Ishikawa (cell line): ENCODE measurements around the gene MYOF.

Experiments used
- EGR1 ChIP-seq: IDR thresholded peaks from 2 replicates; pipeline ENCODE4 v1.6.1; 2012
- EP300 ChIP-seq: IDR thresholded peaks from 2 replicates; pipeline ENCODE4 v1.6.1; 2012; ENCODE audit warnings: borderline replicate concordance
- FOXM1 ChIP-seq: IDR thresholded peaks from 2 replicates; pipeline ENCODE4 v1.6.1; 2012; ENCODE audit warnings: low read depth, borderline replicate concordance
- RAD21 ChIP-seq: IDR thresholded peaks from 2 replicates; pipeline ENCODE4 v1.6.1; 2012; ENCODE audit warnings: low read depth
- REST ChIP-seq: IDR thresholded peaks from 2 replicates; pipeline ENCODE4 v1.6.1; 2012; ENCODE audit warnings: low read depth, mild to moderate bottlenecking
- TAF1 ChIP-seq: IDR thresholded peaks from 2 replicates; pipeline ENCODE4 v1.6.1; 2012; ENCODE audit warnings: low read depth, mild to moderate bottlenecking
- TCF12 ChIP-seq: IDR thresholded peaks from 2 replicates; pipeline ENCODE4 v1.6.1; 2012; ENCODE audit warnings: low read depth
- TEAD4 ChIP-seq: IDR thresholded peaks from 2 replicates; pipeline ENCODE4 v1.6.1; 2012
- YY1 ChIP-seq: IDR thresholded peaks from 2 replicates; pipeline ENCODE4 v1.6.1; 2012; ENCODE audit warnings: low read depth
- ZBTB7A ChIP-seq: IDR thresholded peaks from 2 replicates; pipeline ENCODE4 v1.6.1; 2012; ENCODE audit warnings: low read depth

GRCh38 chr10:93300288-93300917 is 181.7 kb downstream of the MYOF start:
- no peak for TF ChIP-seq TEAD4
- no peak for TF ChIP-seq RAD21
- no peak for TF ChIP-seq ZBTB7A
- no peak for TF ChIP-seq REST
- TF ChIP-seq EP300, result no peak
- no peak for TF ChIP-seq YY1
- no peak for TF ChIP-seq TAF1
- no peak for TF ChIP-seq EGR1
- TF ChIP-seq FOXM1, result no peak
- TF ChIP-seq TCF12, result no peak
